OCI-LY1 (cell line): ENCODE results near the gene KSR1.

ENCODE experiments used
- H2AFZ ChIP-seq: fragments of 200-600 bp; sonication (generic), shearing (Covaris generic); 2 replicates; pipeline ENCODE4 v1.6.0; 2014; ENCODE audit warnings: antibody characterized with exemption, mild to moderate bottlenecking, low read length
- H3F3A ChIP-seq: fragments of 200-600 bp; sonication (generic), shearing (Covaris generic); 2 replicates; pipeline ENCODE4 v1.6.0; 2014; ENCODE audit warnings: mild to moderate bottlenecking, antibody characterized with exemption, low read length, moderate library complexity; ENCODE audit not compliant: insufficient read depth
- H3K27ac ChIP-seq: fragments of 200-600 bp; sonication (generic); 2 replicates; pipeline ENCODE4 v1.5.1; 2014; ENCODE audit warnings: low read length, mixed run types, mild to moderate bottlenecking, low read depth; ENCODE audit not compliant: poor library complexity, severe bottlenecking
- H3K27me3 ChIP-seq: fragments of 200-600 bp; sonication (generic); 2 replicates; pipeline ENCODE4 v1.6.0; 2014; ENCODE audit warnings: antibody characterized with exemption, mild to moderate bottlenecking, low read length, moderate library complexity; ENCODE audit not compliant: insufficient read depth
- H3K36me3 ChIP-seq: fragments of 200-600 bp; sonication (generic); 2 replicates; pipeline ENCODE4 v1.6.1; 2014; ENCODE audit warnings: mild to moderate bottlenecking, antibody characterized with exemption, low read length, moderate library complexity, mixed read lengths; ENCODE audit not compliant: insufficient read depth
- H3K4me1 ChIP-seq: fragments of 200-600 bp; sonication (generic); 2 replicates; pipeline ENCODE4 v1.5.1; 2014; ENCODE audit warnings: mild to moderate bottlenecking, low read length, moderate library complexity; ENCODE audit not compliant: insufficient read depth, severe bottlenecking
- H3K4me2 ChIP-seq: fragments of 200-600 bp; sonication (generic), shearing (Covaris generic); 2 replicates; pipeline ENCODE4 v1.6.1; 2014; ENCODE audit warnings: low read length
- H3K4me3 ChIP-seq: fragments of 200-600 bp; sonication (generic); 2 replicates; pipeline ENCODE4 v1.5.1; 2014; ENCODE audit warnings: low read length, low read depth, mild to moderate bottlenecking, mixed read lengths; ENCODE audit not compliant: poor library complexity, severe bottlenecking
- H3K79me2 ChIP-seq: fragments of 200-600 bp; shearing (Covaris generic); 2 replicates; pipeline ENCODE4 v1.6.1; 2016; ENCODE audit warnings: mixed run types, low read length, mixed read lengths; ENCODE audit not compliant: insufficient read depth
- H3K9ac ChIP-seq: fragments of 200-600 bp; sonication (generic), shearing (Covaris generic); 2 replicates; pipeline ENCODE4 v1.6.1; 2014; ENCODE audit warnings: mild to moderate bottlenecking, low read length, mixed read lengths
- H3K9me2 ChIP-seq: fragments of 200-600 bp; sonication (generic), shearing (Covaris generic); 2 replicates; pipeline ENCODE4 v1.6.1; 2014; ENCODE audit warnings: low read depth, mild to moderate bottlenecking, low read length, mixed read lengths
- H3K9me3 ChIP-seq: fragments of 200-600 bp; shearing (Covaris generic); 2 replicates; pipeline ENCODE4 v1.6.1; 2014; ENCODE audit warnings: low read length, mixed read lengths
- H4K20me1 ChIP-seq: fragments of 200-600 bp; sonication (generic), shearing (Covaris generic); 2 replicates; pipeline ENCODE4 v1.6.0; 2016; ENCODE audit warnings: mild to moderate bottlenecking, low read length; ENCODE audit not compliant: insufficient read depth
- EZH2 ChIP-seq: fragments of 200-600 bp; sonication (generic), shearing (Covaris generic); IDR thresholded peaks from 2 replicates; pipeline ENCODE4 v1.8.0; 2017; ENCODE audit warnings: borderline replicate concordance, mixed run types, mild to moderate bottlenecking, antibody characterized with exemption, low read length, moderate library complexity, mixed read lengths
- TF ChIP-seq, protein P1 (sequence below): fragments of 200-600 bp; sonication (generic), shearing (Covaris generic); IDR thresholded peaks from 2 replicates; pipeline ENCODE4 v1.5.1; 2017; ENCODE audit warnings: mild to moderate bottlenecking, antibody characterized with exemption, low read length, moderate library complexity, mixed read lengths

KSR1 gene

DNA sequence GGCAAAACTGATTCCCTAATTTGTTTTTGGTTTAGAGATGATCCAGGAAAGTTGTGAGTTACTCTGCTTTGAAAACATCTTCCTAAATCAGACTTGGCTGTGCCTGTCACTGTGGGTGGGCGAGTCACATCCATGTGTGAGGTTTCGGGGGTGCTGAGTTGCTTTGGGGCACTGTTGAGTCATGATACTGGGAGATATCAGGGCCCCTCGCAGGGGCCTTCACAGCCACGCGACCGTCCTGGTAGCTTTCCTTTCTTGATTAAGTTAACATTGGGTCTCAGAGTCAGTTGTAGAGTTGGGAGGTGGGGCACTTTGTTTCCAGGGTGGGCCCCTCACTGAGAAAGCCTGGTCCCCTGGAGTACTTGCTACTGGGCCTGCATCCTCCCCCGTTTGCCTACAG is 116.4 kb downstream of the KSR1 start:
- Histone ChIP-seq H3K9me3 (no peaks in the 10 kb centered on the region), H3K9ac (no peak overlapping the region), H3K4me2 (no peak overlapping the region), H3K4me1 (no peaks in the 10 kb centered on the region), H2AFZ (no peak overlapping the region), H3K27me3 (no peaks in the 10 kb centered on the region), H3K36me3 (no peaks in the 10 kb centered on the region), H3K4me3 (no peak overlapping the region), H3F3A (no peaks in the 10 kb centered on the region), H4K20me1 (no peaks in the 10 kb centered on the region), H3K79me2 (no peaks in the 10 kb centered on the region), H3K9me2 (no peaks in the 10 kb centered on the region), H3K27ac (no peak overlapping the region)
- TF ChIP-seq EZH2: no peak
- TF ChIP-seq, protein P1, sequence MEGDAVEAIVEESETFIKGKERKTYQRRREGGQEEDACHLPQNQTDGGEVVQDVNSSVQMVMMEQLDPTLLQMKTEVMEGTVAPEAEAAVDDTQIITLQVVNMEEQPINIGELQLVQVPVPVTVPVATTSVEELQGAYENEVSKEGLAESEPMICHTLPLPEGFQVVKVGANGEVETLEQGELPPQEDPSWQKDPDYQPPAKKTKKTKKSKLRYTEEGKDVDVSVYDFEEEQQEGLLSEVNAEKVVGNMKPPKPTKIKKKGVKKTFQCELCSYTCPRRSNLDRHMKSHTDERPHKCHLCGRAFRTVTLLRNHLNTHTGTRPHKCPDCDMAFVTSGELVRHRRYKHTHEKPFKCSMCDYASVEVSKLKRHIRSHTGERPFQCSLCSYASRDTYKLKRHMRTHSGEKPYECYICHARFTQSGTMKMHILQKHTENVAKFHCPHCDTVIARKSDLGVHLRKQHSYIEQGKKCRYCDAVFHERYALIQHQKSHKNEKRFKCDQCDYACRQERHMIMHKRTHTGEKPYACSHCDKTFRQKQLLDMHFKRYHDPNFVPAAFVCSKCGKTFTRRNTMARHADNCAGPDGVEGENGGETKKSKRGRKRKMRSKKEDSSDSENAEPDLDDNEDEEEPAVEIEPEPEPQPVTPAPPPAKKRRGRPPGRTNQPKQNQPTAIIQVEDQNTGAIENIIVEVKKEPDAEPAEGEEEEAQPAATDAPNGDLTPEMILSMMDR: no peak

DNA sequence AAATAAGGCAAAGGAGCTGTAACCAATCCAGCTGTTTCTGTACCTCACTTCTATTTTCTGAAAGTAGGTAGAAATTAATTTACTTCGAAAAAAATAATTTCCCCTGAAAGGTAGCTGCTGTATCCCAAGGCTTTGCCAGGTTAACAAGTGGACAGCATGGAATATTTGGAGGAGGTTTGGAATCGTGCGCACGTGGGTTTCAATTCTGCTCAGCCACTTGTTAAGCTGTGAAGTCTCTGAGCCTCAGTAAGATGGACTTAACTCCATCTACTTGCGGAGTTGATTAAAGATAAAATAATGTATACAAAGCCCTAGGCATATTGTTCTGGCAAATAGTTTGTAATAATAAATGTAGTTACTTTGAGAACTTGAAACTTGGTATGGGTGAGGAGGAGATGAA is 117.3 kb downstream of the KSR1 start:
- H3F3A ChIP-seq: no peaks in the 10 kb centered on the region
- H3K4me1 ChIP-seq: no peaks in the 10 kb centered on the region
- TF ChIP-seq, protein P1: no peak
- no peak for TF ChIP-seq EZH2
- H3K9me2 ChIP-seq: no peaks in the 10 kb centered on the region
- no peaks in the 10 kb centered on the region for H3K79me2 ChIP-seq
- H3K27ac ChIP-seq: no peak overlapping the region
- no peak overlapping the region for H3K4me2 ChIP-seq
- H2AFZ ChIP-seq: no peak overlapping the region
- H3K36me3 ChIP-seq: no peaks in the 10 kb centered on the region
- H3K27me3 ChIP-seq: no peaks in the 10 kb centered on the region
- H3K9ac ChIP-seq: no peak overlapping the region
- H3K4me3 ChIP-seq: no peak overlapping the region
- H3K9me3 ChIP-seq: no peaks in the 10 kb centered on the region
- no peaks in the 10 kb centered on the region for H4K20me1 ChIP-seq

DNA sequence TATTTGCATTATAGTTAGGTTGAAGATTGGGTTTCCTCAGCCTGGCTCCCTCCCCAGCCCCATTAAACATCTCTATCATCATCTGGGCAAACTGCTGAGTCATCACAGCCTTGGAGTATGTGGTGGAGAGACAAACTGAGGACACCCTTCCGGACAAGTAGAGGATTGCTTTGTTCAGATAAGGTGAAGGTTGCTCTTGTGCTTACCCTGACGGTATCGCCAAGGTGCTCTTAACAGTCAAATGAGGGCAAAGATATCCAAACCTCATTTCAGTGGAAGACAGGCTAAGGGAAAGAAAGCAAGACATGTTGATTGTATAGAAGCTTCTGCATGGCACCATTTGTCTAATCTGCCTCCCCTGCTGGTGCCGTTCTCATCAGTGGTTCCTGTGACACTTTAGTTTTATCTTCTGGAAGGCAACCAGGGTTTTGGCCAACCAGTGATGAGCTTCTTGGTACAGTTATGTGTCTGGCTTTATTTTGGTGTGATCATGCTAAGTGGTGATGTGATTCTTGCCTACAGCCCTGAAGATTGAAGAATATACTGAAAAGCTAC is 117.8 kb downstream of the KSR1 start:
- no peak for TF ChIP-seq EZH2
- TF ChIP-seq, protein P1: no peak
- no peaks in the 10 kb centered on the region for H3F3A ChIP-seq
- no peak overlapping the region for H2AFZ ChIP-seq
- H3K9me2 ChIP-seq: no peaks in the 10 kb centered on the region
- H3K4me3 ChIP-seq: no peak overlapping the region
- no peak overlapping the region for H3K9ac ChIP-seq
- no peaks in the 10 kb centered on the region for H3K9me3 ChIP-seq
- H3K4me2 ChIP-seq: no peak overlapping the region
- H3K4me1 ChIP-seq: no peaks in the 10 kb centered on the region
- H3K36me3 ChIP-seq: no peaks in the 10 kb centered on the region
- no peaks in the 10 kb centered on the region for H3K79me2 ChIP-seq
- H3K27ac ChIP-seq: no peak overlapping the region
- no peaks in the 10 kb centered on the region for H4K20me1 ChIP-seq
- no peaks in the 10 kb centered on the region for H3K27me3 ChIP-seq
